Mesothelial cell of epicardium (in vitro differentiated cells): Measurements from ENCODE around the gene IQGAP3. TPM values are rescaled to one million over a fixed set of nuclear protein-coding genes. Genes with fewer than 3 reads are reported as not detected.

ENCODE experiments used
- DNase-seq, 2 experiments: peaks; one replicate each; pipeline ENCODE4 v3.0.0; 2021; ENCODE audit warnings: low spot score in 2 of 2; ENCODE audit not compliant: unreplicated experiment in 2 of 2
- H3K27ac Mint-ChIP-seq: 2 replicates; pipeline ENCODE4 v1.8.0; 2021; ENCODE audit warnings: mixed read lengths
- H3K27me3 Mint-ChIP-seq: 2 replicates; pipeline ENCODE4 v1.8.0; 2021; ENCODE audit warnings: low read depth, mixed read lengths
- H3K36me3 Mint-ChIP-seq: 2 replicates; pipeline ENCODE4 v1.8.0; 2021; ENCODE audit warnings: mixed read lengths
- H3K4me1 Mint-ChIP-seq: 2 replicates; pipeline ENCODE4 v1.8.0; 2021; ENCODE audit warnings: mixed read lengths
- H3K4me3 Mint-ChIP-seq: 2 replicates; pipeline ENCODE4 v1.8.0; 2021; ENCODE audit warnings: mild to moderate bottlenecking, moderate library complexity, mixed read lengths
- H3K9me3 Mint-ChIP-seq: 2 replicates; pipeline ENCODE4 v1.8.0; 2021; ENCODE audit warnings: mixed read lengths
- CTCF ChIP-seq: fragments of 200-600 bp; sonication (generic); IDR thresholded peaks from one replicate; pipeline ENCODE4 v1.5.0; 2021; ENCODE audit warnings: antibody characterized with exemption; ENCODE audit not compliant: unreplicated experiment
- total RNA-seq: library from RNA; stranded (reverse); gene quantifications from 3 replicates; pipeline ENCODE4 v1.2.1, GENCODE V29; 2021

Gene IQGAP3
- total RNA-seq, 1 donor from 2014 or later, result 17.6 TPM

- Mint-ChIP-seq H3K27me3 (no peaks in the 10 kb centered on the region), H3K9me3 (no peaks in the 10 kb centered on the region), H3K27ac (peak overlapping the region; percentile 8), H3K36me3 (no peaks in the 10 kb centered on the region), H3K4me3 (no peak overlapping the region), H3K4me1 (peaks cover 72% of the 10 kb centered on the region)
- no peak for TF ChIP-seq CTCF
- no peak for DNase-seq
These were observed 79.7 kb downstream of the IQGAP3 start for GRCh38 chr1:156492591-156493080.

- Mint-ChIP-seq H3K4me1 (peaks cover 69% of the 10 kb centered on the region), H3K36me3 (no peaks in the 10 kb centered on the region), H3K27me3 (no peaks in the 10 kb centered on the region), H3K4me3 (no peak overlapping the region), H3K27ac (peak overlapping the region; percentile 10), H3K9me3 (no peaks in the 10 kb centered on the region)
- no peak for DNase-seq
- TF ChIP-seq CTCF, result no peak
These were observed 80.3 kb downstream of the IQGAP3 start for GRCh38 chr1:156492013-156492590.

GRCh38 chr1:156491151-156491949, 81.0 kb downstream of the IQGAP3 start:
- H3K4me1 Mint-ChIP-seq, result peaks cover 61% of the 10 kb centered on the region
- H3K9me3 Mint-ChIP-seq, result no peaks in the 10 kb centered on the region
- H3K4me3 Mint-ChIP-seq, result no peak overlapping the region
- DNase-seq, result no peak
- H3K27me3 Mint-ChIP-seq, result no peaks in the 10 kb centered on the region
- H3K27ac Mint-ChIP-seq, result peak overlapping the region; percentile 75
- peaks cover 1% of the 10 kb centered on the region for H3K36me3 Mint-ChIP-seq
- no peak for TF ChIP-seq CTCF

GRCh38 chr1:156490401-156491032, 81.8 kb downstream of the IQGAP3 start:
- H3K4me1 Mint-ChIP-seq, result peaks cover 54% of the 10 kb centered on the region
- no peaks in the 10 kb centered on the region for H3K9me3 Mint-ChIP-seq
- peaks cover 1% of the 10 kb centered on the region for H3K36me3 Mint-ChIP-seq
- no peak overlapping the region for H3K4me3 Mint-ChIP-seq
- no peak for DNase-seq
- no peak for TF ChIP-seq CTCF
- H3K27me3 Mint-ChIP-seq, result no peaks in the 10 kb centered on the region
- H3K27ac Mint-ChIP-seq, result peak overlapping the region; percentile 75

- Mint-ChIP-seq H3K4me1 (peaks cover 49% of the 10 kb centered on the region), H3K9me3 (no peaks in the 10 kb centered on the region), H3K36me3 (peaks cover 1% of the 10 kb centered on the region), H3K27ac (peak overlapping the region; percentile 82), H3K27me3 (no peaks in the 10 kb centered on the region), H3K4me3 (peak overlapping the region; percentile 15)
- DNase-seq, result no peak
- TF ChIP-seq CTCF, result no peak
These were observed 82.5 kb downstream of the IQGAP3 start for GRCh38 chr1:156489935-156490293.
